Retinal pigment epithelial cell (primary cell): ENCODE results near the gene FBLN2.
A peak's percentile ranks its signal among the peaks of the same experiment; 100 is the strongest.

ENCODE experiments used
- DNase-seq: peaks from one replicate; pipeline ENCODE4 v3.0.0-alpha.2; 2010; ENCODE audit warnings: low read depth
- H3K4me3 ChIP-seq: 2 replicates; pipeline ENCODE4 v1.5.1; 2011; ENCODE audit warnings: mild to moderate bottlenecking, low read length, control low read depth, moderate library complexity
- TF ChIP-seq, protein P1 (sequence below): conservative IDR thresholded peaks from 2 replicates; pipeline ENCODE4 v1.5.1; 2011; ENCODE audit warnings: low read depth, low read length, control low read depth, inconsistent platforms

The FBLN2 gene

GRCh38 chr3:13651775-13652428 lies 103.0 kb downstream of the FBLN2 start:
- DNase-seq: no peak
- H3K4me3 ChIP-seq: no peak overlapping the region
- TF ChIP-seq, protein P1, sequence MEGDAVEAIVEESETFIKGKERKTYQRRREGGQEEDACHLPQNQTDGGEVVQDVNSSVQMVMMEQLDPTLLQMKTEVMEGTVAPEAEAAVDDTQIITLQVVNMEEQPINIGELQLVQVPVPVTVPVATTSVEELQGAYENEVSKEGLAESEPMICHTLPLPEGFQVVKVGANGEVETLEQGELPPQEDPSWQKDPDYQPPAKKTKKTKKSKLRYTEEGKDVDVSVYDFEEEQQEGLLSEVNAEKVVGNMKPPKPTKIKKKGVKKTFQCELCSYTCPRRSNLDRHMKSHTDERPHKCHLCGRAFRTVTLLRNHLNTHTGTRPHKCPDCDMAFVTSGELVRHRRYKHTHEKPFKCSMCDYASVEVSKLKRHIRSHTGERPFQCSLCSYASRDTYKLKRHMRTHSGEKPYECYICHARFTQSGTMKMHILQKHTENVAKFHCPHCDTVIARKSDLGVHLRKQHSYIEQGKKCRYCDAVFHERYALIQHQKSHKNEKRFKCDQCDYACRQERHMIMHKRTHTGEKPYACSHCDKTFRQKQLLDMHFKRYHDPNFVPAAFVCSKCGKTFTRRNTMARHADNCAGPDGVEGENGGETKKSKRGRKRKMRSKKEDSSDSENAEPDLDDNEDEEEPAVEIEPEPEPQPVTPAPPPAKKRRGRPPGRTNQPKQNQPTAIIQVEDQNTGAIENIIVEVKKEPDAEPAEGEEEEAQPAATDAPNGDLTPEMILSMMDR: no peak

- DNase-seq: no peak
- TF ChIP-seq, protein P1: no peak
- no peak overlapping the region for H3K4me3 ChIP-seq
Observed at GRCh38 chr3:13652728-13653127, 103.8 kb downstream of the FBLN2 start.

DNA sequence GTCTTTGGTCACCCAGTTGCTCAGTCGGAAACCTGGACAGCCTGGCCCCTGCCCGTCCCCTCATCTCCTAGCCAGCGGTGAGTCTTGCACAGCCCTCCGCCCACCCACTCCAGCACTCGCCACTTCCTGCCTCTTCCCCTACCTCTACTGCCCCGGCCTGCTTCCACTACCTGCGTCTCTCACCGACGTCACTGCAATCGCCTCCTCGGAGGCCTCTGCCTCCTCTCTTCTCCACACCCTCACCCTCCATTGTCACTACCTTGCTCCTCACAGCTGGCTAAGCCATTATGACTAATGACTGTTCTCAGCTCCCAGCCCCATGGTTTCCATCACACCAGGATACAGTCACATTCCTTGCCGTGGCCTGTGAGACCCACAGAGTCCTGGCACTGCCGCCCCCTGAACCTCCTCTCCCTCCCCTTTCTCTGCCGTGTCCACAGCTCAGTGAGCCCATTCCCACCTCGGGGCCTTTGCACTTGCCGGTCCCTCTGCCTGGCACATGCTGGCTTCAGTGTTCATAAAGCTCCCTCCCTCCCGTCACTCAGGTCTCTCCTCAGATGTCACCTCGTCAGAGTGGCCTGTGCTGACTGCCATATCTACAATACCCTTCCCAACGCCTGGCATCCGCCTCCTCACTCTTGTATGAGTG lies 104.8 kb downstream of the FBLN2 start:
- H3K4me3 ChIP-seq: no peak overlapping the region
- TF ChIP-seq, protein P1: no peak
- DNase-seq: no peak

- no peak overlapping the region for H3K4me3 ChIP-seq
- TF ChIP-seq, protein P1: no peak
- DNase-seq: no peak
Observed at GRCh38 chr3:13654330-13655060, 105.6 kb downstream of the FBLN2 start.

- TF ChIP-seq, protein P1: peak; percentile 27
- no peak overlapping the region for H3K4me3 ChIP-seq
- no peak for DNase-seq
Observed at GRCh38 chr3:13655061-13655913, 106.4 kb downstream of the FBLN2 start.

GRCh38 chr3:13656584-13657301 lies 107.8 kb downstream of the FBLN2 start:
- no peak overlapping the region for H3K4me3 ChIP-seq
- TF ChIP-seq, protein P1: no peak

More at GRCh38 chr3:13656584-13657301, 107.8 kb downstream of the FBLN2 start:
- DNase-seq: no peak
